Endothelial cell of umbilical vein (primary cell): ENCODE measurements around the gene APP. TPM values are rescaled to one million over a fixed set of nuclear protein-coding genes. Genes with fewer than 3 reads are reported as not detected.
A peak's percentile ranks its signal among the peaks of the same experiment; 100 is the strongest.

Experiments
- BruUV-seq: library from RNA; stranded (reverse); fragments of 400-500 nt; replicated peaks from 2 replicates; lab custom pipeline; 2021; lab: Mats Ljungman, UMichigan
- CTCF ChIA-PET: fragments of 300-600, 350-600 bp; sonication (Branson Sonifier 250); formaldehyde crosslinking; loops from one replicate; lab custom pipeline; 2021; ENCODE audit warnings: antibody characterized with exemption, inconsistent platforms; lab: Charles Lee
- POLR2A ChIA-PET: fragments of 300-600, 350-600 bp; sonication (Branson Sonifier 250); formaldehyde crosslinking; loops from one replicate; lab custom pipeline; 2021; ENCODE audit warnings: antibody characterized with exemption, inconsistent platforms; lab: Charles Lee
- DNase-seq: peaks from one replicate; pipeline ENCODE4 v3.0.0-alpha.2; 2011; ENCODE audit warnings: low read depth, low spot score
- FAIRE-seq: peaks from 2 replicates; lab custom pipeline; 2011; peaks lifted over from hg19 to GRCh38; lab: Jason Lieb, UNC
- H2AFZ ChIP-seq: 2 replicates; pipeline ENCODE4 v1.6.0; 2012; ENCODE audit warnings: low read depth, low read length, control low read depth, inconsistent platforms
- H3K27ac ChIP-seq: 2 replicates; pipeline ENCODE4 v1.5.1; 2011; ENCODE audit warnings: low read depth, mild to moderate bottlenecking, control low read depth, low read length, moderate library complexity; ENCODE audit not compliant: insufficient read depth
- H3K27me3 ChIP-seq, 2 experiments: 2 replicates each; pipeline versions ENCODE4 v1.6.0 to v1.6.1; 2011; ENCODE audit warnings: low read length in 2 of 2, mixed read lengths in 1 of 2; ENCODE audit not compliant: control insufficient read depth in 2 of 2, insufficient read depth in 2 of 2
- H3K36me3 ChIP-seq, 2 experiments: 2 replicates in 1 of 2; 3 replicates in 1 of 2; pipeline ENCODE4 v1.5.1; 2011; ENCODE audit warnings: low read length in 2 of 2, mild to moderate bottlenecking in 1 of 2, moderate library complexity in 1 of 2; ENCODE audit not compliant: control insufficient read depth in 2 of 2, insufficient read depth in 2 of 2; ENCODE audit errors: extremely low read depth in 1 of 2
- H3K4me1 ChIP-seq: 3 replicates; pipeline ENCODE4 v1.5.1; 2011; ENCODE audit warnings: mild to moderate bottlenecking, low read length; ENCODE audit not compliant: control insufficient read depth, insufficient read depth; ENCODE audit errors: extremely low read depth
- H3K4me2 ChIP-seq: 2 replicates; pipeline ENCODE4 v1.6.1; 2011; ENCODE audit warnings: low read length, control low read depth, mixed read lengths; ENCODE audit not compliant: insufficient read depth
- H3K4me3 ChIP-seq, 3 experiments: fragments of 200-600 bp in 1 of 3; sonication (generic), shearing (Covaris generic) in 1 of 3; replicated peaks in 1 of 3; 2 replicates each; pipeline ENCODE4 v1.5.1; 2011 to 2016; ENCODE audit warnings: control low read depth in 3 of 3, low read length in 3 of 3, mild to moderate bottlenecking in 2 of 3, inconsistent platforms in 1 of 3, low read depth in 1 of 3, moderate library complexity in 1 of 3; ENCODE audit not compliant: insufficient read depth in 1 of 3
- H3K79me2 ChIP-seq: 2 replicates; pipeline ENCODE4 v1.6.0; 2012; ENCODE audit warnings: low read length, inconsistent platforms; ENCODE audit not compliant: control insufficient read depth, insufficient read depth
- H3K9ac ChIP-seq: replicated peaks from 2 replicates; pipeline ENCODE3; 2011; ENCODE audit warnings: low read length, control low read depth; ENCODE audit not compliant: insufficient read depth; ENCODE audit errors: extremely low read depth
- H3K9me1 ChIP-seq: replicated peaks from 3 replicates; pipeline ENCODE4 v1.6.0; 2011; ENCODE audit warnings: mild to moderate bottlenecking, low read length; ENCODE audit not compliant: control insufficient read depth, insufficient read depth; ENCODE audit errors: extremely low read depth
- H3K9me3 ChIP-seq: replicated peaks from 2 replicates; pipeline ENCODE4 v1.5.1; 2012; ENCODE audit warnings: low read length, inconsistent platforms; ENCODE audit not compliant: control insufficient read depth, insufficient read depth
- H4K20me1 ChIP-seq: replicated peaks from 2 replicates; pipeline ENCODE3; 2011; ENCODE audit warnings: mild to moderate bottlenecking, low read length; ENCODE audit not compliant: control insufficient read depth, insufficient read depth; ENCODE audit errors: extremely low read depth
- EZH2 ChIP-seq: IDR thresholded peaks from 2 replicates; pipeline ENCODE4 v1.6.1; 2012; ENCODE audit warnings: borderline replicate concordance, low read depth, mild to moderate bottlenecking, moderate library complexity, low read length, inconsistent platforms; ENCODE audit not compliant: severe bottlenecking
- FOS ChIP-seq: IDR thresholded peaks from 2 replicates; pipeline ENCODE4 v1.6.1; 2011; ENCODE audit warnings: mild to moderate bottlenecking, low read length, moderate library complexity, borderline replicate concordance; ENCODE audit not compliant: insufficient read depth
- GATA2 ChIP-seq: IDR thresholded peaks from 2 replicates; pipeline ENCODE4 v1.7.0; 2011; ENCODE audit warnings: low read depth, mild to moderate bottlenecking, moderate library complexity, mixed read lengths, low read length; ENCODE audit not compliant: insufficient read length, insufficient read depth
- JUN ChIP-seq: IDR thresholded peaks from 2 replicates; pipeline ENCODE4 v1.6.1; 2011; ENCODE audit warnings: borderline replicate concordance, low read depth; ENCODE audit not compliant: insufficient read length, insufficient read depth
- MYC ChIP-seq: IDR thresholded peaks from one replicate; pipeline ENCODE4 v1.6.1; 2011; ENCODE audit warnings: mild to moderate bottlenecking, low read depth, low read length
- POLR2A ChIP-seq: IDR thresholded peaks from 2 replicates; pipeline ENCODE4 v1.6.1; 2012; ENCODE audit warnings: low read depth, mild to moderate bottlenecking, control low read depth, low read length
- POLR2AphosphoS5 ChIP-seq: IDR thresholded peaks from 2 replicates; pipeline ENCODE4 v1.6.1; 2012; ENCODE audit warnings: low read depth, mild to moderate bottlenecking, control low read depth, low read length, moderate library complexity; ENCODE audit not compliant: insufficient read depth
- dilution Hi-C: fragments of 300-500 bp; cut with MboI; formaldehyde crosslinking; loops from one replicate; pipeline ENCODE4 v1.15.0; 2019; ENCODE audit warnings: low sequenced_read_pairs; ENCODE audit not compliant: extremely low pct_ligation_motif_present
- intact Hi-C: fragments of 100-400 bp; cut with micrococcal nuclease; formaldehyde crosslinking; loops from one replicate; pipeline ENCODE4 v1.10.0; 2022
- polyA plus RNA-seq, 4 experiments: library from polyadenylated mRNA; depleted of rRNA in 3 of 4; stranded (reverse) in 3 of 4; unstranded in 1 of 4; fragments of >200 nt; gene quantifications; 2 replicates each; pipeline versions ENCODE4 v1.2.1 to v1.2.3, GENCODE V29; 2011 to 2012; ENCODE audit warnings: missing spikeins in 1 of 4
- total RNA-seq: library from RNA; stranded (reverse); gene quantifications from 2 replicates; pipeline ENCODE4 v1.2.3, GENCODE V29; 2021
- TF ChIP-seq, protein P1 (sequence below), 2 donors: IDR thresholded peaks; 1 replicate in 1 of 2; 2 replicates in 1 of 2; pipeline ENCODE4 v1.5.1; 2011; ENCODE audit warnings: low read length in 2 of 2, mild to moderate bottlenecking in 2 of 2, moderate library complexity in 2 of 2, control low read depth in 1 of 2, inconsistent platforms in 1 of 2, low read depth in 1 of 2; ENCODE audit not compliant: insufficient read depth in 1 of 2; ENCODE audit errors: extremely low read depth in 1 of 2
- TF ChIP-seq, protein P2 (sequence below): IDR thresholded peaks from 2 replicates; pipeline ENCODE4 v1.6.1; 2011; ENCODE audit not compliant: insufficient read depth, insufficient read length

Gene APP
- total and polyA plus RNA-seq, 2 donors (not counting 3 experiments of a cell fraction or from before 2014, with no cell fraction given) = 914 to 928 TPM

DNA sequence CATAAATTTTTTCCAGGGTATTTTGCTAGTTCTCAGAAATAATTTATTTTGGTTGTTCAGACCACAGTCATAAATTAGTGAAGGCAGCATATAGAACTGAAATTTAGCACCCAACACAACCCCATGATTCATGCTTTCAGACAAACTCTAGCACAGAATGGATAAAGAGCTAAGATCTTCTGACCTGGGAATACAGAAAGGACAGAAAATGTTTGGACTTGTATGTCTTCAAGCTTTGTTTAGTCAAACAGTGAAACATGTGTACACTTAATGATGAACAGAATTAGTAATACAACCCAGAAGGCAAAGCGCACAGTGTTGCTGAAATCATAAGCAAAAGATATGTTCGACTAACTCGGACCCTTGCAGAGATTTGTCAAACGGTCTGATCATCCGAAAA lies 205.6 kb downstream of the APP start:
- ChIA-PET CTCF (interaction anchor here (1.5 to 5.0 kb wide), 2 partner anchors 19 to 69 kb away, joined by 4 to 22 read pairs; no protein-coding TSS in a partner anchor), POLR2A (no interaction called here)
- intact Hi-C loops = loop anchor here (1.0 to 5.0 kb wide), 5 partner anchors 18 to 358 kb away; partner anchors contain the start of genes APP and MRPL39
- TF ChIP-seq, protein P1, sequence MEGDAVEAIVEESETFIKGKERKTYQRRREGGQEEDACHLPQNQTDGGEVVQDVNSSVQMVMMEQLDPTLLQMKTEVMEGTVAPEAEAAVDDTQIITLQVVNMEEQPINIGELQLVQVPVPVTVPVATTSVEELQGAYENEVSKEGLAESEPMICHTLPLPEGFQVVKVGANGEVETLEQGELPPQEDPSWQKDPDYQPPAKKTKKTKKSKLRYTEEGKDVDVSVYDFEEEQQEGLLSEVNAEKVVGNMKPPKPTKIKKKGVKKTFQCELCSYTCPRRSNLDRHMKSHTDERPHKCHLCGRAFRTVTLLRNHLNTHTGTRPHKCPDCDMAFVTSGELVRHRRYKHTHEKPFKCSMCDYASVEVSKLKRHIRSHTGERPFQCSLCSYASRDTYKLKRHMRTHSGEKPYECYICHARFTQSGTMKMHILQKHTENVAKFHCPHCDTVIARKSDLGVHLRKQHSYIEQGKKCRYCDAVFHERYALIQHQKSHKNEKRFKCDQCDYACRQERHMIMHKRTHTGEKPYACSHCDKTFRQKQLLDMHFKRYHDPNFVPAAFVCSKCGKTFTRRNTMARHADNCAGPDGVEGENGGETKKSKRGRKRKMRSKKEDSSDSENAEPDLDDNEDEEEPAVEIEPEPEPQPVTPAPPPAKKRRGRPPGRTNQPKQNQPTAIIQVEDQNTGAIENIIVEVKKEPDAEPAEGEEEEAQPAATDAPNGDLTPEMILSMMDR (IDR thresholded peaks at IDR 0.05; ENCODE audit: extremely low read depth in 1 of 2, insufficient read depth in 1 of 2, low read depth in 1 of 2, low read length in 2 of 2) = no peak
- TF ChIP-seq POLR2A = no peak
- no peak for TF ChIP-seq GATA2
- no peak for TF ChIP-seq MYC
- no peak for TF ChIP-seq FOS
- TF ChIP-seq POLR2AphosphoS5 = no peak
- TF ChIP-seq JUN = no peak
- TF ChIP-seq, protein P2, sequence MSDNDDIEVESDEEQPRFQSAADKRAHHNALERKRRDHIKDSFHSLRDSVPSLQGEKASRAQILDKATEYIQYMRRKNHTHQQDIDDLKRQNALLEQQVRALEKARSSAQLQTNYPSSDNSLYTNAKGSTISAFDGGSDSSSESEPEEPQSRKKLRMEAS = no peak
- TF ChIP-seq EZH2 = no peak
- Histone ChIP-seq H3K9me3 (no peaks in the 10 kb centered on the region), H3K27me3 (no peaks in the 10 kb centered on the region), H3K27ac (peak overlapping the region; percentile 99), H3K4me2 (no peak overlapping the region), H3K4me3 (no peak overlapping the region), H3K9ac (no peak overlapping the region), H3K79me2 (peaks cover 20% of the 10 kb centered on the region), H3K4me1 (peaks cover 71% of the 10 kb centered on the region), H3K36me3 (peaks cover 0 to 2% of the 10 kb centered on the region in 2 experiments), H4K20me1 (no peaks in the 10 kb centered on the region), H2AFZ (no peak overlapping the region), H3K9me1 (no peaks in the 10 kb centered on the region)
- dilution Hi-C loops = no loop called here
- DNase-seq (no peak), FAIRE-seq (no peak)
- BruUV-seq = no TSS peak
